Keratinocyte (primary cell): ENCODE measurements around the gene FAF1. TPM values are rescaled to one million over a fixed set of nuclear protein-coding genes. Genes with fewer than 3 reads are reported as not detected.
"Not testable (repeated sequence)": the region's sequence is repeated elsewhere in the genome, so short reads cannot be mapped to it uniquely, and the experiment has no call there.

Experiments used
- DNase-seq: peaks from one replicate; pipeline ENCODE4 v3.0.0-alpha.2; 2011; ENCODE audit warnings: low read depth, missing footprints, low spot score
- FAIRE-seq: peaks from 2 replicates; lab custom pipeline; 2011; peaks lifted over from hg19 to GRCh38; lab: Jason Lieb, UNC
- H2AFZ ChIP-seq: 2 replicates; pipeline ENCODE4 v1.6.0; 2012; ENCODE audit warnings: low read length, control low read depth, inconsistent platforms; ENCODE audit not compliant: control insufficient read depth
- H3K27ac ChIP-seq: 2 replicates; pipeline ENCODE4 v1.5.1; 2011; ENCODE audit warnings: low read length; ENCODE audit not compliant: control insufficient read depth, insufficient read depth
- H3K27me3 ChIP-seq: 3 replicates; pipeline ENCODE4 v1.6.0; 2011; ENCODE audit warnings: low read length; ENCODE audit not compliant: control insufficient read depth, insufficient read depth; ENCODE audit errors: extremely low read depth
- H3K36me3 ChIP-seq, 2 experiments: 2 replicates in 1 of 2; 3 replicates in 1 of 2; pipeline ENCODE4 v1.5.1; 2011; ENCODE audit warnings: low read length in 2 of 2, mild to moderate bottlenecking in 1 of 2; ENCODE audit not compliant: control insufficient read depth in 2 of 2, insufficient read depth in 2 of 2; ENCODE audit errors: extremely low read depth in 1 of 2
- H3K4me1 ChIP-seq: 3 replicates; pipeline ENCODE4 v1.5.1; 2011; ENCODE audit warnings: low read length; ENCODE audit not compliant: control insufficient read depth, insufficient read depth; ENCODE audit errors: extremely low read depth
- H3K4me2 ChIP-seq: 3 replicates; pipeline ENCODE4 v1.6.0; 2011; ENCODE audit warnings: low read depth, low read length; ENCODE audit not compliant: control insufficient read depth, insufficient read depth; ENCODE audit errors: extremely low read depth
- H3K4me3 ChIP-seq, 3 experiments: fragments of 200-600 bp in 1 of 3; sonication (generic) in 1 of 3; 2 replicates in 2 of 3; 3 replicates in 1 of 3; pipeline ENCODE4 v1.5.1; 2011 to 2016; ENCODE audit warnings: low read length in 3 of 3, mild to moderate bottlenecking in 3 of 3, control low read depth in 2 of 3, inconsistent platforms in 1 of 3, low read depth in 1 of 3, mixed read lengths in 1 of 3, mixed run types in 1 of 3, moderate library complexity in 1 of 3; ENCODE audit not compliant: control insufficient read depth in 2 of 3, insufficient read depth in 2 of 3; ENCODE audit errors: extremely low read depth in 1 of 3
- H3K79me2 ChIP-seq: 2 replicates; pipeline ENCODE4 v1.6.0; 2012; ENCODE audit warnings: low read length; ENCODE audit not compliant: control insufficient read depth, insufficient read depth
- H3K9ac ChIP-seq: 3 replicates; pipeline ENCODE4 v1.6.0; 2011; ENCODE audit warnings: low read length; ENCODE audit not compliant: control insufficient read depth, insufficient read depth; ENCODE audit errors: extremely low read depth
- H3K9me1 ChIP-seq: 3 replicates; pipeline ENCODE4 v1.6.0; 2011; ENCODE audit warnings: low read length; ENCODE audit not compliant: control insufficient read depth, insufficient read depth; ENCODE audit errors: extremely low read depth
- H3K9me3 ChIP-seq: 2 replicates; pipeline ENCODE4 v1.5.1; 2012; ENCODE audit warnings: low read depth, low read length; ENCODE audit not compliant: control insufficient read depth
- H4K20me1 ChIP-seq: 3 replicates; pipeline ENCODE4 v1.6.0; 2011; ENCODE audit warnings: low read length; ENCODE audit not compliant: control insufficient read depth, insufficient read depth; ENCODE audit errors: extremely low read depth
- CTCF ChIP-seq, 3 experiments: IDR thresholded peaks in 1 of 3; conservative IDR thresholded peaks in 1 of 3; optimal IDR thresholded peaks in 1 of 3; 2 replicates in 2 of 3; 3 replicates in 1 of 3; pipeline versions ENCODE3 to v1.5.1; 2011; ENCODE audit warnings: low read length in 3 of 3, mild to moderate bottlenecking in 3 of 3, moderate library complexity in 2 of 3, control low read depth in 1 of 3, inconsistent platforms in 1 of 3; ENCODE audit not compliant: insufficient read depth in 2 of 3; ENCODE audit errors: extremely low read depth in 1 of 3
- EZH2 ChIP-seq: IDR thresholded peaks from one replicate; pipeline ENCODE4 v1.6.1; 2012; ENCODE audit warnings: inconsistent platforms, mild to moderate bottlenecking, low read length, moderate library complexity
- dilution Hi-C: fragments of 300-500 bp; cut with MboI; formaldehyde crosslinking; loops from one replicate; pipeline ENCODE4 v1.7.0; 2020; ENCODE audit warnings: low sequenced_read_pairs; ENCODE audit not compliant: extremely low pct_ligation_motif_present
- polyA plus RNA-seq, 5 experiments: library from polyadenylated mRNA; depleted of rRNA in 3 of 5; stranded (reverse) in 3 of 5; stranded (forward) in 1 of 5; unstranded in 1 of 5; fragments of >200 nt; gene quantifications; 1 replicate in 1 of 5; 2 replicates in 3 of 5; 3 replicates in 1 of 5; pipeline versions ENCODE4 v1.2.1 to v1.2.3, GENCODE V29; 2011 to 2012; ENCODE audit warnings: missing spikeins in 2 of 5, low read depth in 1 of 5, low replicate concordance in 1 of 5

FAF1 gene
- polyA plus RNA-seq, 1 donor (not counting 4 experiments of a cell fraction or from before 2014, with no cell fraction given) = 33.1 TPM

- no peak for TF ChIP-seq CTCF (optimal IDR thresholded peaks at IDR 0.05 in 1 of 3, IDR thresholded peaks at IDR 0.05 in 1 of 3, conservative IDR thresholded peaks at IDR 0.05 in 1 of 3; ENCODE audit: extremely low read depth in 1 of 3, insufficient read depth in 2 of 3, low read length in 3 of 3)
- TF ChIP-seq EZH2 = no peak
- H3K36me3 ChIP-seq = no peaks in the 10 kb centered on the region
- no peak for DNase-seq
- H3K4me3 ChIP-seq = no peak overlapping the region
- H3K4me1 ChIP-seq = no peaks in the 10 kb centered on the region
- FAIRE-seq = no peak
- no peak overlapping the region for H3K9ac ChIP-seq
- H3K79me2 ChIP-seq = peaks cover 23% of the 10 kb centered on the region
- peaks cover 2% of the 10 kb centered on the region for H4K20me1 ChIP-seq
- H3K4me2 ChIP-seq = no peak overlapping the region
- no peaks in the 10 kb centered on the region for H3K27me3 ChIP-seq
- no peak overlapping the region for H2AFZ ChIP-seq
- no peaks in the 10 kb centered on the region for H3K9me3 ChIP-seq
- no peak overlapping the region for H3K27ac ChIP-seq
- no peaks in the 10 kb centered on the region for H3K9me1 ChIP-seq
- dilution Hi-C loops = no loop called here
Observed at GRCh38 chr1:50913954-50914353, 46.1 kb downstream of the FAF1 start.

- H3K4me1 ChIP-seq, H3K4me2 ChIP-seq, dilution Hi-C loops, H3K9me3 ChIP-seq, FAIRE-seq, H3K27me3 ChIP-seq, H2AFZ ChIP-seq, DNase-seq, H4K20me1 ChIP-seq, H3K36me3 ChIP-seq, H3K4me3 ChIP-seq, H3K9ac ChIP-seq, H3K27ac ChIP-seq, H3K9me1 ChIP-seq: not testable (repeated sequence)
- peaks cover 12% of the 10 kb centered on the region for H3K79me2 ChIP-seq
Observed at GRCh38 chr1:50910356-50910755, 49.7 kb downstream of the FAF1 start.

GRCh38 chr1:50907610-50908009, 52.5 kb downstream of the FAF1 start:
- FAIRE-seq, H3K4me1 ChIP-seq, H3K36me3 ChIP-seq, H3K9me3 ChIP-seq, H3K4me2 ChIP-seq, H4K20me1 ChIP-seq, H2AFZ ChIP-seq, dilution Hi-C loops, H3K27me3 ChIP-seq, H3K27ac ChIP-seq, DNase-seq, H3K9me1 ChIP-seq, H3K79me2 ChIP-seq, H3K9ac ChIP-seq, H3K4me3 ChIP-seq: not testable (repeated sequence)

GRCh38 chr1:50906050-50906449, 54.0 kb downstream of the FAF1 start:
- H3K4me2 ChIP-seq, H3K9me3 ChIP-seq, H4K20me1 ChIP-seq, DNase-seq, FAIRE-seq, dilution Hi-C loops, H3K27me3 ChIP-seq, H3K4me1 ChIP-seq, H3K4me3 ChIP-seq, H3K9ac ChIP-seq, H2AFZ ChIP-seq, H3K27ac ChIP-seq, H3K36me3 ChIP-seq, H3K9me1 ChIP-seq, H3K79me2 ChIP-seq: not testable (repeated sequence)
